Measurements from ENCODE around the gene CRYM. TPM values are rescaled to one million over a fixed set of nuclear protein-coding genes. Genes with fewer than 3 reads are reported as not detected.
"Not testable (repeated sequence)": the region's sequence is repeated elsewhere in the genome, so short reads cannot be mapped to it uniquely, and the experiment has no call there.

The CRYM gene
- total RNA-seq, 1 experiment from 2014 or later: 2.6 TPM

- DNase-seq (ENCODE audit: low read depth, low spot score): no peak
- in situ Hi-C loops (cut with HindIII; ENCODE audit: low pct_unique_long_range_greater_than_20kb, low sequenced_read_pairs): no loop called here
Observed at GRCh38 chr16:21262779-21263639, 15.1 kb downstream of the CRYM start.

GRCh38 chr16:21260870-21261791 lies 17.0 kb downstream of the CRYM start:
- DNase-seq (ENCODE audit: low read depth, low spot score): no peak
- in situ Hi-C loops (cut with HindIII; ENCODE audit: low pct_unique_long_range_greater_than_20kb, low sequenced_read_pairs): no loop called here

- DNase-seq (ENCODE audit: low read depth, low spot score): no peak
- in situ Hi-C loops (cut with HindIII; ENCODE audit: low pct_unique_long_range_greater_than_20kb, low sequenced_read_pairs): no loop called here
Observed at GRCh38 chr16:21257284-21257683, 20.8 kb downstream of the CRYM start.

- in situ Hi-C loops (cut with HindIII; ENCODE audit: low pct_unique_long_range_greater_than_20kb, low sequenced_read_pairs): no loop called here
- DNase-seq (ENCODE audit: low read depth, low spot score): no peak
Observed at GRCh38 chr16:21256636-21257035, 21.5 kb downstream of the CRYM start.

GRCh38 chr16:21253470-21253869 lies 24.6 kb downstream of the CRYM start:
- no peak for DNase-seq (ENCODE audit: low read depth, low spot score)
- in situ Hi-C loops (cut with HindIII; ENCODE audit: low pct_unique_long_range_greater_than_20kb, low sequenced_read_pairs): no loop called here

- in situ Hi-C loops (cut with HindIII; ENCODE audit: low pct_unique_long_range_greater_than_20kb, low sequenced_read_pairs): no loop called here
- no peak for DNase-seq (ENCODE audit: low read depth, low spot score)
Observed at GRCh38 chr16:21250072-21250923, 27.8 kb downstream of the CRYM start.

GRCh38 chr16:21248179-21248578 lies 29.9 kb downstream of the CRYM start:
- in situ Hi-C loops (cut with HindIII; ENCODE audit: low pct_unique_long_range_greater_than_20kb, low sequenced_read_pairs); DNase-seq (ENCODE audit: low read depth, low spot score): not testable (repeated sequence)

GRCh38 chr16:21244518-21245215 lies 33.4 kb downstream of the CRYM start:
- in situ Hi-C loops (cut with HindIII; ENCODE audit: low pct_unique_long_range_greater_than_20kb, low sequenced_read_pairs): no loop called here
- no peak for DNase-seq (ENCODE audit: low read depth, low spot score)

- no peak for DNase-seq (ENCODE audit: low read depth, low spot score)
- in situ Hi-C loops (cut with HindIII; ENCODE audit: low pct_unique_long_range_greater_than_20kb, low sequenced_read_pairs): no loop called here
Observed at GRCh38 chr16:21242756-21243155, 35.3 kb downstream of the CRYM start.

GRCh38 chr16:21239646-21240045 lies 38.4 kb downstream of the CRYM start:
- DNase-seq (ENCODE audit: low read depth, low spot score): no peak
- in situ Hi-C loops (cut with HindIII; ENCODE audit: low pct_unique_long_range_greater_than_20kb, low sequenced_read_pairs): no loop called here

GRCh38 chr16:21236831-21237230 lies 41.3 kb downstream of the CRYM start:
- DNase-seq (ENCODE audit: low read depth, low spot score): no peak
- in situ Hi-C loops (cut with HindIII; ENCODE audit: low pct_unique_long_range_greater_than_20kb, low sequenced_read_pairs): no loop called here

GRCh38 chr16:21235199-21235585 lies 42.9 kb downstream of the CRYM start:
- DNase-seq (ENCODE audit: low read depth, low spot score): no peak

GRCh38 chr16:21233521-21234150 lies 44.5 kb downstream of the CRYM start, which contains the start of gene ANKS4B:
TSS of gene ANKS4B (plus strand) at chr16:21233699. CDS start at chr16:21233738, 39 bp downstream.
- in situ Hi-C loops (cut with HindIII; ENCODE audit: low pct_unique_long_range_greater_than_20kb, low sequenced_read_pairs): no loop called here
- no peak for DNase-seq (ENCODE audit: low read depth, low spot score)

More at GRCh38 chr16:21235199-21235585, 42.9 kb downstream of the CRYM start:
- in situ Hi-C loops (cut with HindIII; ENCODE audit: low pct_unique_long_range_greater_than_20kb, low sequenced_read_pairs): no loop called here

GRCh38 chr16:21233045-21233520 lies 45.0 kb downstream of the CRYM start:
- in situ Hi-C loops (cut with HindIII; ENCODE audit: low pct_unique_long_range_greater_than_20kb, low sequenced_read_pairs): no loop called here

GRCh38 chr16:21228361-21228872 lies 49.7 kb downstream of the CRYM start:
- DNase-seq (ENCODE audit: low read depth, low spot score): no peak

More at GRCh38 chr16:21233045-21233520, 45.0 kb downstream of the CRYM start:
- no peak for DNase-seq (ENCODE audit: low read depth, low spot score)

GRCh38 chr16:21227866-21228265 lies 50.2 kb downstream of the CRYM start:
- no peak for DNase-seq (ENCODE audit: low read depth, low spot score)
- in situ Hi-C loops (cut with HindIII; ENCODE audit: low pct_unique_long_range_greater_than_20kb, low sequenced_read_pairs): no loop called here

More at GRCh38 chr16:21228361-21228872, 49.7 kb downstream of the CRYM start:
- in situ Hi-C loops (cut with HindIII; ENCODE audit: low pct_unique_long_range_greater_than_20kb, low sequenced_read_pairs): no loop called here
